H1 (cell line): ENCODE measurements around the gene PKD1L1.

Source experiments
- ASH2L ChIP-seq: fragments of 200-600, 300-600 bp; sonication (generic); IDR thresholded peaks from one replicate; pipeline ENCODE4 v1.7.1; 2017; ENCODE audit warnings: low read length
- CBX8 ChIP-seq: fragments of 300-800, 300-1000 bp; sonication (generic); IDR thresholded peaks from 2 replicates; pipeline ENCODE4 v1.7.1; 2016; ENCODE audit warnings: low read depth, low read length, borderline replicate concordance
- CEBPB ChIP-seq: IDR thresholded peaks from 2 replicates; pipeline ENCODE4 v1.6.1; 2012; ENCODE audit warnings: low read depth, low read length
- MAFK ChIP-seq: IDR thresholded peaks from 2 replicates; pipeline ENCODE4 v1.6.1; 2012; ENCODE audit warnings: low read depth, mild to moderate bottlenecking, improper control_type of control experiment, low read length
- NANOG ChIP-seq: IDR thresholded peaks from 2 replicates; pipeline ENCODE4 v1.6.1; 2011; ENCODE audit warnings: low read length, low read depth, mild to moderate bottlenecking, inconsistent platforms; ENCODE audit not compliant: insufficient read depth, poor library complexity, severe bottlenecking
- RAD21 ChIP-seq, 2 experiments: IDR thresholded peaks in 1 of 2; conservative IDR thresholded peaks in 1 of 2; 2 replicates each; pipeline ENCODE4 v1.6.1; 2011; ENCODE audit warnings: low read depth in 2 of 2, low read length in 2 of 2, improper control_type of control experiment in 1 of 2, inconsistent platforms in 1 of 2, mild to moderate bottlenecking in 1 of 2, moderate library complexity in 1 of 2
- RNF2 ChIP-seq: fragments of 200-900, 300-1000 bp; sonication (generic); IDR thresholded peaks from 2 replicates; pipeline ENCODE4 v1.7.1; 2016; ENCODE audit warnings: borderline replicate concordance, low read depth, mild to moderate bottlenecking, antibody characterized with exemption, low read length; ENCODE audit not compliant: poor library complexity, severe bottlenecking; ENCODE audit errors: missing control alignments
- RXRA ChIP-seq: IDR thresholded peaks from 2 replicates; pipeline ENCODE4 v1.6.1; 2011; ENCODE audit warnings: low read depth, mild to moderate bottlenecking, low read length, moderate library complexity; ENCODE audit not compliant: insufficient read depth
- TAF1 ChIP-seq: IDR thresholded peaks from 2 replicates; pipeline ENCODE4 v1.6.1; 2011; ENCODE audit warnings: mild to moderate bottlenecking, low read depth, low read length
- TF ChIP-seq, protein P1 (sequence below), 3 experiments: IDR thresholded peaks; 1 replicate in 2 of 3; 2 replicates in 1 of 3; pipeline versions ENCODE4 v1.5.1 to v1.6.1; 2011; ENCODE audit warnings: low read length in 3 of 3, mild to moderate bottlenecking in 3 of 3, inconsistent platforms in 2 of 3, low read depth in 1 of 3, moderate library complexity in 1 of 3; ENCODE audit not compliant: insufficient read depth in 1 of 3; ENCODE audit errors: control extremely low read depth in 1 of 3
- TF ChIP-seq, protein P2 (sequence below): IDR thresholded peaks from 2 replicates; pipeline ENCODE4 v1.6.1; 2012; ENCODE audit warnings: inconsistent platforms

DNA sequence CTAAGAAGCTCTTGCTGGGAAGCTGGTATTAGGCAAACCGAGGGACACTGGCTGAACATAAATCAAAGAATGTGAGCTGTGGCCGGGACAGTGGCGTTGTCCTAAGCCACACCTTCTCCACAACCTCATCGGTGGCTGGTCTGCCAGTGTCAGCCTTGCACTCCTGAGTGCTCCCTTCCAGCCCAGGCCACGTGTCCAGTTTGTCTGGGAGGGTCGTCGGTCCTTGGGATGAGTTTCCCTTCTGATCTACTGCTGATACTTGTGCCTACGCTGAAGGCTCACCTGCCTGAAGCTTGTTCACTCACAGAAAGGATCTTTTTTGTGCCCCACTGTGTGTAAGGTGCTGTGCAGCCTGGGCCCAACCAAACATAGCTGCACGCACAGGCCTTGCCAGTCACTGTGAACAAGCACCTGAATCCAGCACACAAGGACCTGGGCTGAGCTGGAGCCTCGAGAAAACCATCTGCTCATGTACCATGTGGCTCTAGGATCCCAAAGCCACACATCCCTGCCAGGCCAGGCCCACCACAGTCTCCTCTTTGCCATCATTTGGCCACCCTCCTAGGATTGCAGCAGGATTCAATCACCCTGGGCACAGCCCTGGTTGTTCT lies 116.1 kb downstream of the PKD1L1 start:
- TF ChIP-seq NANOG (no peak), TAF1 (no peak), CEBPB (no peak), RAD21 (IDR thresholded peaks at IDR 0.05 in 1 of 2, conservative IDR thresholded peaks at IDR 0.05 in 1 of 2; ENCODE audit: low read depth in 2 of 2, low read length in 2 of 2) (no peak), CBX8 (no peak), MAFK (no peak), ASH2L (no peak), RNF2 (no peak), RXRA (no peak)
- TF ChIP-seq, protein P1, sequence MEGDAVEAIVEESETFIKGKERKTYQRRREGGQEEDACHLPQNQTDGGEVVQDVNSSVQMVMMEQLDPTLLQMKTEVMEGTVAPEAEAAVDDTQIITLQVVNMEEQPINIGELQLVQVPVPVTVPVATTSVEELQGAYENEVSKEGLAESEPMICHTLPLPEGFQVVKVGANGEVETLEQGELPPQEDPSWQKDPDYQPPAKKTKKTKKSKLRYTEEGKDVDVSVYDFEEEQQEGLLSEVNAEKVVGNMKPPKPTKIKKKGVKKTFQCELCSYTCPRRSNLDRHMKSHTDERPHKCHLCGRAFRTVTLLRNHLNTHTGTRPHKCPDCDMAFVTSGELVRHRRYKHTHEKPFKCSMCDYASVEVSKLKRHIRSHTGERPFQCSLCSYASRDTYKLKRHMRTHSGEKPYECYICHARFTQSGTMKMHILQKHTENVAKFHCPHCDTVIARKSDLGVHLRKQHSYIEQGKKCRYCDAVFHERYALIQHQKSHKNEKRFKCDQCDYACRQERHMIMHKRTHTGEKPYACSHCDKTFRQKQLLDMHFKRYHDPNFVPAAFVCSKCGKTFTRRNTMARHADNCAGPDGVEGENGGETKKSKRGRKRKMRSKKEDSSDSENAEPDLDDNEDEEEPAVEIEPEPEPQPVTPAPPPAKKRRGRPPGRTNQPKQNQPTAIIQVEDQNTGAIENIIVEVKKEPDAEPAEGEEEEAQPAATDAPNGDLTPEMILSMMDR (IDR thresholded peaks at IDR 0.05; ENCODE audit: control extremely low read depth in 1 of 3, insufficient read depth in 1 of 3, low read depth in 1 of 3, low read length in 3 of 3): no peak
- TF ChIP-seq, protein P2, sequence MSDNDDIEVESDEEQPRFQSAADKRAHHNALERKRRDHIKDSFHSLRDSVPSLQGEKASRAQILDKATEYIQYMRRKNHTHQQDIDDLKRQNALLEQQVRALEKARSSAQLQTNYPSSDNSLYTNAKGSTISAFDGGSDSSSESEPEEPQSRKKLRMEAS: no peak
